Heart left ventricle (tissue), 16 donors: ENCODE results near the gene DISP1. TPM values are rescaled to one million over a fixed set of nuclear protein-coding genes. Genes with fewer than 3 reads are reported as not detected.

Experiments used
- ATAC-seq, 4 donors: fragments of 200-7000 bp; cut with Tn5 transposase; one replicate each; pipeline ENCODE4 v1.9.1; 2020 to 2022; ENCODE audit warnings: moderate library complexity in 4 of 4, mild to moderate bottlenecking in 3 of 4, moderate number of reproducible peaks in 1 of 4
- DNase-seq, 5 donors: peaks; one replicate each; pipeline ENCODE4 v3.0.0-alpha.2; 2020
- H3K27ac ChIP-seq, 12 donors: fragments of 200-600 bp; sonication (generic) in 4 of 12; one replicate each; pipeline versions ENCODE4 v1.5.0 to v1.8.0; 2016 to 2022; ENCODE audit warnings: mild to moderate bottlenecking in 2 of 12
- H3K27me3 ChIP-seq, 9 donors: fragments of 200-600 bp; sonication (generic) in 2 of 9; one replicate each; pipeline versions ENCODE4 v1.5.1 to v1.8.0; 2016 to 2022; ENCODE audit warnings: mild to moderate bottlenecking in 3 of 9
- H3K36me3 ChIP-seq, 9 donors: fragments of 200-600 bp; sonication (generic) in 2 of 9; one replicate each; pipeline versions ENCODE4 v1.5.0 to v1.8.0; 2018 to 2022; ENCODE audit warnings: mild to moderate bottlenecking in 2 of 9
- H3K4me1 ChIP-seq, 12 donors: fragments of 200-600 bp; sonication (generic) in 4 of 12; one replicate each; pipeline versions ENCODE4 v1.5.0 to v1.8.0; 2016 to 2022; ENCODE audit warnings: mild to moderate bottlenecking in 3 of 12
- H3K4me3 ChIP-seq, 12 donors: fragments of 200-600 bp; sonication (generic) in 4 of 12; one replicate each; pipeline versions ENCODE4 v1.5.0 to v1.8.0; 2017 to 2022; ENCODE audit warnings: mild to moderate bottlenecking in 9 of 12, moderate library complexity in 4 of 12
- H3K9me3 ChIP-seq, 12 donors: fragments of 200-600 bp; sonication (generic) in 4 of 12; one replicate each; pipeline versions ENCODE4 v1.5.0 to v1.8.0; 2016 to 2022; ENCODE audit warnings: mild to moderate bottlenecking in 1 of 12
- POLR2A ChIP-seq, 2 donors: fragments of 450-650 bp; IDR thresholded peaks; one replicate each; pipeline ENCODE4 v1.6.1; 2017; ENCODE audit warnings: antibody characterized with exemption in 2 of 2, mild to moderate bottlenecking in 2 of 2, moderate library complexity in 2 of 2
- WGBS, 4 donors: extraction: QIAGEN DNeasy Blood & Tissue Kit in 2 of 4; methylation state at CpG; one replicate each; pipeline versions ENCODE4 v1.1.5 to v1.1.7; 2013 to 2018; 5-methylcytosine and 5-hydroxymethylcytosine counted together
- intact Hi-C, 10 donors: fragments of 100-400 bp; cut with DNase I; formaldehyde crosslinking; loops; one replicate each; pipeline versions ENCODE4 v1.11.1 to v1.14.2; 2022
- polyA plus RNA-seq, 2 donors: library from polyadenylated mRNA; stranded (reverse); fragments of 200-250 nt; gene quantifications; one replicate each; pipeline ENCODE4 v1.2.3, GENCODE V29; 2013
- total RNA-seq, 9 donors: library from RNA; depleted of rRNA in 2 of 9; stranded (reverse); fragments of >200 nt in 2 of 9; fragmentation: NEBNext Ultra II Directional in 3 of 9; extraction: Animal tissue kit (Norgen Biotek cat#: 25700) in 3 of 9; gene quantifications; one replicate each; pipeline versions ENCODE4 v1.1.0 to v1.2.4, GENCODE V29; 2016 to 2023
- TF ChIP-seq, protein P1 (sequence below), 12 donors: fragments of 200-600 bp; sonication (generic) in 4 of 12; IDR thresholded peaks; one replicate each; pipeline versions ENCODE4 v1.5.0 to v1.8.0; 2018 to 2022; ENCODE audit warnings: antibody characterized with exemption in 12 of 12, mild to moderate bottlenecking in 5 of 12
- donor health status: ischemic (EF 13 %, LVEDD 7.1; RV severe dilation, severe dysfunction).
- donor health status: healthy with polysubstance abuse.
- donor health status: DM: no; HTN: yes; CAD: no.
- donor health status: DM: no; HTN: no; CAD: no.
- donor health status: ischemic (EF 25% LVEDD 6.9; RV normal size, moderate dysfunction).
- donor health status: ischemic (EF 25% LVEDD 5.7; RV mildly dilated, moderate dysfunction).
- donor health status: healthy.
- donor health status: DM: yes; HTN: yes; CAD: no.
- donor health status: ischemic (EF 35%, LVEDD 5.7; RV mildly dilated, moderate dysfunction).
- donor health status: nonischemic (EF 11% LVEDD 7.7; RV severe dilation, severe dysfunction).
- donor health status: DM: yes; HTN: yes; CAD: no.
- donor health status: PGD.
- donor health status: ischemic (EF 29% LVEDD 5.4; RV normal size, mild dysfunction).
- donor health status: nonischemic (EF 23%, LVEDD 6.1; RV moderate dilation, normal function).

The DISP1 gene
- total and polyA plus RNA-seq, 11 donors = 2.3 to 16.3 (median 5.8) TPM

- no peaks in the 10 kb centered on the region for H3K9me3 ChIP-seq
- ATAC-seq = peak in 3 of 4 donors; percentile 35 to 71 (median 66)
- H3K4me1 ChIP-seq = peaks cover 0 to 37% (median 14%) of the 10 kb centered on the region in 12 donors
- peak overlapping the region in 3 of 12 donors; percentile 3 to 95 (median 21) for H3K27ac ChIP-seq
- 75 to 82% (median 78%) methylated on average over 1 of the region's 1 CpG for WGBS, 4 donors
- DNase-seq = peak in 1 of 5 donors; percentile 32
- H3K36me3 ChIP-seq = no peaks in the 10 kb centered on the region
- no peak for TF ChIP-seq POLR2A (IDR thresholded peaks at IDR 0.05)
- TF ChIP-seq, protein P1, sequence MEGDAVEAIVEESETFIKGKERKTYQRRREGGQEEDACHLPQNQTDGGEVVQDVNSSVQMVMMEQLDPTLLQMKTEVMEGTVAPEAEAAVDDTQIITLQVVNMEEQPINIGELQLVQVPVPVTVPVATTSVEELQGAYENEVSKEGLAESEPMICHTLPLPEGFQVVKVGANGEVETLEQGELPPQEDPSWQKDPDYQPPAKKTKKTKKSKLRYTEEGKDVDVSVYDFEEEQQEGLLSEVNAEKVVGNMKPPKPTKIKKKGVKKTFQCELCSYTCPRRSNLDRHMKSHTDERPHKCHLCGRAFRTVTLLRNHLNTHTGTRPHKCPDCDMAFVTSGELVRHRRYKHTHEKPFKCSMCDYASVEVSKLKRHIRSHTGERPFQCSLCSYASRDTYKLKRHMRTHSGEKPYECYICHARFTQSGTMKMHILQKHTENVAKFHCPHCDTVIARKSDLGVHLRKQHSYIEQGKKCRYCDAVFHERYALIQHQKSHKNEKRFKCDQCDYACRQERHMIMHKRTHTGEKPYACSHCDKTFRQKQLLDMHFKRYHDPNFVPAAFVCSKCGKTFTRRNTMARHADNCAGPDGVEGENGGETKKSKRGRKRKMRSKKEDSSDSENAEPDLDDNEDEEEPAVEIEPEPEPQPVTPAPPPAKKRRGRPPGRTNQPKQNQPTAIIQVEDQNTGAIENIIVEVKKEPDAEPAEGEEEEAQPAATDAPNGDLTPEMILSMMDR (IDR thresholded peaks at IDR 0.05) = no peak
- no peak overlapping the region for H3K4me3 ChIP-seq
- H3K27me3 ChIP-seq = no peaks in the 10 kb centered on the region
- intact Hi-C loops = loop anchor here in 4 of 10 donors (10.0 kb wide), 3 partner anchors 107 to 257 kb away; no protein-coding TSS in a partner anchor
Measured at GRCh38 chr1:222817529-222817928, 2.7 kb downstream of the DISP1 start.

GRCh38 chr1:222818171-222818570 lies 3.3 kb downstream of the DISP1 start:
- peaks cover 0 to 37% (median 14%) of the 10 kb centered on the region in 12 donors for H3K4me1 ChIP-seq
- H3K27ac ChIP-seq = peak overlapping the region in 2 of 12 donors; percentile 21 to 95

GRCh38 chr1:222820171-222820712 lies 5.4 kb downstream of the DISP1 start:
- TF ChIP-seq, protein P1 (IDR thresholded peaks at IDR 0.05) = no peak
- no peak for TF ChIP-seq POLR2A (IDR thresholded peaks at IDR 0.05)
- no peaks in the 10 kb centered on the region for H3K36me3 ChIP-seq
- ATAC-seq = no peak
- WGBS, 4 donors = 77 to 88% (median 84%) methylated on average over 4 of the region's 4 CpGs
- intact Hi-C loops = no loop called here
- DNase-seq = no peak
- no peaks in the 10 kb centered on the region for H3K9me3 ChIP-seq
- H3K4me1 ChIP-seq = peaks cover 0 to 28% (median 9%) of the 10 kb centered on the region in 12 donors
- no peaks in the 10 kb centered on the region for H3K27me3 ChIP-seq
- no peak overlapping the region for H3K27ac ChIP-seq
- H3K4me3 ChIP-seq = no peak overlapping the region

More at GRCh38 chr1:222818171-222818570, 3.3 kb downstream of the DISP1 start:
- TF ChIP-seq, protein P1 (IDR thresholded peaks at IDR 0.05) = no peak
- no peak for TF ChIP-seq POLR2A (IDR thresholded peaks at IDR 0.05)
- no peaks in the 10 kb centered on the region for H3K9me3 ChIP-seq
- no peaks in the 10 kb centered on the region for H3K36me3 ChIP-seq
- 85 to 96% (median 93%) methylated on average over 1 of the region's 1 CpG for WGBS, 4 donors
- no peaks in the 10 kb centered on the region for H3K27me3 ChIP-seq
- intact Hi-C loops = loop anchor here in 4 of 10 donors (10.0 kb wide), 3 partner anchors 107 to 257 kb away; no protein-coding TSS in a partner anchor
- ATAC-seq (no peak), DNase-seq (no peak)
- H3K4me3 ChIP-seq = no peak overlapping the region

DNA sequence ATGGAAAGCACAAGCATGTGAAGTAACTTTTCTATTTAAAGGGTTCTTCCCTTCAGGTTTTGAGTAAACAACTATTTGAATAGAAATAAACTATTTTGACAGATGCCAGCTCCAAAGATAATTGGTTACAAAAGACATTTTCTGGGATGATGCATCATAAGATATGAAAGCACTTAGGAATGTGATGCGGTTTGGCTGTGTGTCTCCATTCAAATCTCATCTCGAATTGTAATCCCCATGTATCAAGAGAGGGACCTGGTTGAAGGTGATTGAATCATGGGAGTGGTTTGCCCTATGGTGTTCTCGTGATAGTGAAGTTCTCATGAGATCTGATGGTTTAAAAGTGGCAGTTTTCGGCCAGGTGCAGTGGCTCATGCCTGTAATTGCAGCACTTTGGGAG lies 6.4 kb downstream of the DISP1 start:
- WGBS, 4 donors = 97 to 99% (median 98%) methylated on average over 4 of the region's 4 CpGs
- Histone ChIP-seq H3K4me3 (no peak overlapping the region), H3K36me3 (no peaks in the 10 kb centered on the region), H3K27me3 (no peaks in the 10 kb centered on the region), H3K9me3 (no peaks in the 10 kb centered on the region), H3K4me1 (peaks cover 0 to 19% (median 3%) of the 10 kb centered on the region in 12 donors), H3K27ac (no peak overlapping the region)
- no peak for DNase-seq
- intact Hi-C loops = no loop called here
- TF ChIP-seq, protein P1 (IDR thresholded peaks at IDR 0.05) = no peak
- TF ChIP-seq POLR2A (IDR thresholded peaks at IDR 0.05) = no peak
- no peak for ATAC-seq
